Muscle layer of duodenum (tissue), 2 donors: Measurements from ENCODE around the gene MELK.

Experiments used
- H3K27ac ChIP-seq: one replicate; pipeline ENCODE4 v1.7.0; 2013; ENCODE audit warnings: mild to moderate bottlenecking, low read length
- H3K27me3 ChIP-seq: one replicate; pipeline ENCODE4 v1.7.0; 2013; ENCODE audit warnings: low read depth, mild to moderate bottlenecking, control low read depth, low read length
- H3K36me3 ChIP-seq, 2 donors: one replicate each; pipeline ENCODE4 v1.7.0; 2013; ENCODE audit warnings: low read length in 2 of 2, control low read depth in 1 of 2, mild to moderate bottlenecking in 1 of 2; ENCODE audit not compliant: insufficient read depth in 2 of 2, control insufficient read depth in 1 of 2
- H3K4me1 ChIP-seq, 2 donors: one replicate each; pipeline ENCODE4 v1.7.0; 2013; ENCODE audit warnings: low read length in 2 of 2, mild to moderate bottlenecking in 2 of 2, control low read depth in 1 of 2, moderate library complexity in 1 of 2; ENCODE audit not compliant: insufficient read depth in 2 of 2, control insufficient read depth in 1 of 2
- H3K4me3 ChIP-seq, 2 donors: one replicate each; pipeline ENCODE4 v1.7.0; 2013; ENCODE audit warnings: low read length in 2 of 2, low read depth in 1 of 2, mild to moderate bottlenecking in 1 of 2
- H3K9me3 ChIP-seq, 2 donors: one replicate each; pipeline ENCODE4 v1.7.0; 2013; ENCODE audit warnings: low read length in 2 of 2, control low read depth in 1 of 2, mild to moderate bottlenecking in 1 of 2; ENCODE audit not compliant: control insufficient read depth in 1 of 2
- donor health status: healthy.

MELK gene

GRCh38 chr9:36718612-36719011, 145.9 kb downstream of the MELK start:
- H3K27ac ChIP-seq = no peak overlapping the region
- no peak overlapping the region for H3K4me3 ChIP-seq
- no peaks in the 10 kb centered on the region for H3K4me1 ChIP-seq
- no peaks in the 10 kb centered on the region for H3K27me3 ChIP-seq
- H3K9me3 ChIP-seq = no peaks in the 10 kb centered on the region
- H3K36me3 ChIP-seq = no peaks in the 10 kb centered on the region

- H3K27me3 ChIP-seq = no peaks in the 10 kb centered on the region
- H3K9me3 ChIP-seq = no peaks in the 10 kb centered on the region
- no peak overlapping the region for H3K27ac ChIP-seq
These were observed 147.3 kb downstream of the MELK start for GRCh38 chr9:36720043-36720442.

GRCh38 chr9:36721846-36722588, 149.3 kb downstream of the MELK start:
- Histone ChIP-seq H3K9me3 (no peaks in the 10 kb centered on the region), H3K27me3 (no peaks in the 10 kb centered on the region), H3K4me1 (no peaks in the 10 kb centered on the region), H3K36me3 (no peaks in the 10 kb centered on the region), H3K4me3 (no peak overlapping the region), H3K27ac (no peak overlapping the region)

More at GRCh38 chr9:36720043-36720442, 147.3 kb downstream of the MELK start:
- Histone ChIP-seq H3K4me3 (no peak overlapping the region), H3K36me3 (no peaks in the 10 kb centered on the region), H3K4me1 (no peaks in the 10 kb centered on the region)

- H3K36me3 ChIP-seq = no peaks in the 10 kb centered on the region
- H3K27me3 ChIP-seq = no peaks in the 10 kb centered on the region
- no peaks in the 10 kb centered on the region for H3K9me3 ChIP-seq
These were observed 153.2 kb downstream of the MELK start for GRCh38 chr9:36725777-36726356.

More at GRCh38 chr9:36725777-36726356, 153.2 kb downstream of the MELK start:
- no peak overlapping the region for H3K27ac ChIP-seq
- no peak overlapping the region for H3K4me3 ChIP-seq
- no peaks in the 10 kb centered on the region for H3K4me1 ChIP-seq
